Hepatic stellate cell (primary cell): ENCODE data around the gene AAGAB.
"Not testable (repeated sequence)": the region's sequence is repeated elsewhere in the genome, so short reads cannot be mapped to it uniquely, and the experiment has no call there.

Source experiments
- DNase-seq: peaks from one replicate; pipeline ENCODE4 v3.0.0; 2011; ENCODE audit warnings: low spot score

AAGAB gene

GRCh38 chr15:67253101-67253500 lies 1.4 kb downstream of the AAGAB start:
- DNase-seq: no peak

- no peak for DNase-seq
Measured at GRCh38 chr15:67251318-67251717, 3.1 kb downstream of the AAGAB start.

GRCh38 chr15:67249830-67250229 lies 4.6 kb downstream of the AAGAB start:
- no peak for DNase-seq

- DNase-seq: peak; percentile 21
Measured at GRCh38 chr15:67248011-67248505, 6.4 kb downstream of the AAGAB start.

- DNase-seq: not testable (repeated sequence)
Measured at GRCh38 chr15:67246606-67247005, 7.9 kb downstream of the AAGAB start.

GRCh38 chr15:67244971-67245478 lies 9.4 kb downstream of the AAGAB start:
- no peak for DNase-seq

- DNase-seq: no peak
Measured at GRCh38 chr15:67242708-67243111, 11.8 kb downstream of the AAGAB start.

- DNase-seq: no peak
Measured at GRCh38 chr15:67241132-67241855, 13.2 kb downstream of the AAGAB start.

GRCh38 chr15:67240235-67241131 lies 14.0 kb downstream of the AAGAB start:
- no peak for DNase-seq

- no peak for DNase-seq
Measured at GRCh38 chr15:67232591-67232990, 21.9 kb downstream of the AAGAB start.

GRCh38 chr15:67230504-67230903 lies 24.0 kb downstream of the AAGAB start:
- DNase-seq: no peak

GRCh38 chr15:67228286-67228685 lies 26.2 kb downstream of the AAGAB start:
- DNase-seq: no peak

- DNase-seq: no peak
Measured at GRCh38 chr15:67227846-67228245, 26.6 kb downstream of the AAGAB start.

- DNase-seq: no peak
Measured at GRCh38 chr15:67227431-67227830, 27.0 kb downstream of the AAGAB start.

GRCh38 chr15:67225336-67225735 lies 29.1 kb downstream of the AAGAB start:
- peak; percentile 47 for DNase-seq

- DNase-seq: no peak
Measured at GRCh38 chr15:67224889-67225288, 29.6 kb downstream of the AAGAB start.

- DNase-seq: no peak
Measured at GRCh38 chr15:67219288-67219687, 35.2 kb downstream of the AAGAB start.

- no peak for DNase-seq
Measured at GRCh38 chr15:67218428-67218827, 36.0 kb downstream of the AAGAB start.

GRCh38 chr15:67216859-67217258 lies 37.6 kb downstream of the AAGAB start:
- no peak for DNase-seq

GRCh38 chr15:67215102-67215501 lies 39.4 kb downstream of the AAGAB start:
- no peak for DNase-seq

- DNase-seq: no peak
Measured at GRCh38 chr15:67212684-67213367, 41.6 kb downstream of the AAGAB start.

- no peak for DNase-seq
Measured at GRCh38 chr15:67210555-67211168, 43.8 kb downstream of the AAGAB start.
